Inflammatory macrophage treated with lipopolysaccharide for 1 hour (primary cell): ENCODE data around the gene BFSP2.
"Not testable (repeated sequence)": the region's sequence is repeated elsewhere in the genome, so short reads cannot be mapped to it uniquely, and the experiment has no call there.

Experiments
- DNase-seq, 2 donors: peaks; one replicate each; pipeline ENCODE4 v3.0.0-alpha.2; 2020 to 2022

Gene BFSP2

DNA sequence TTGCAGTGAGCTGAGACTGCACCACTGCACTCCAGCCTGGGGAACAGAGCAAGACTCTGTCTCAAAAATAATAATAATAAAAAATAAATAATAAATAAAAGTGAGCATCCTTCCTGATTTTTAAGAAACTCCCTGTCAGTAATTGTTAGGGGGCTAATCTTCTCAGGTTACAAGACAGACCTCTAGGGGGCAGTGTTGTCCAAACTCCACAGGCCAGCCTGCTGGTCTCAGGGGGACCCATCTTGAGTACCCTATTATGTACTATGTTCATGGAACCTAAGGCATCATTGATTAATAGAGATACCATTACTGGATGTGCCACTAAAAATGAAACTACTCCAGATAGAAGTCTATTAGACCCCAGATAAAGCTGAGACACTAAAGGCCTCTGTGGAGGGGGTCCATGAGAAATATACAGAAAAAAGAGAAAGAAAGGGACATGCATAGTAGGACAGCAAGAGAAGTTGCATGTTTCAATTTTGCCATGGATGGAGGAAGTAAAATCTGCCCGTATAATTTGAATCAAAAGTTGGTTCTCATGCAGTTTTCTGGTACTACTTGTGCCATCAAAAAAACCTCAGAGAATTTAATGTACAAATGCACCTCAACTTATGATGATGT, 88.2 kb downstream of the BFSP2 start:
- DNase-seq: peak in 1 of 2 donors; percentile 82

DNA sequence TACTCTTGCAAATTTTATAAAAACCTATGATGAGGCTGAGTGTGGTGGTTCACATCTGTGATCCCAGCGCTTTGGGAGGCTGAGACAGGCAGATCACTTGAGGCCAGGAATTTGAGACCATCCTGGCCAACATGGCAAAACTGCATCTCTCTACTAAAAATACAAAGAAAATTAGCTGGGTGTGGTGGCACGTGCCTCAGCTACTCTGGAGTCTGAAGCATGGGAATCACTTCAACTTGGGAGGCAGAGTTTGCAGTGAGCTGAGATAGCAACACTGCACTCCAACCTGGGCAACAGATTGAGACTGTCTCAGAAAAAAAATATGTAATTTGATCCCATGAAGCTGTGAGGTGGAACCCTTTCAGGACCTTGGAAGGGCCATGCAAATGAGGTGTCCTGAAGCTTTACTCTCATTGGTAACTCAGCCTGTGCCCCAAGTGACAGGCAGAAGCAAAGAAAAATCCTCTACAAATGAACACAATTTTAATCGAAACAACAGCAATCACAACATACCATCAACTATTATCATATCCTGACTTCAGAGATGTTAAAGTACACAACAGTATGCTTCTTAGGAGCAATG, 89.0 kb downstream of the BFSP2 start:
- DNase-seq: no peak

DNA sequence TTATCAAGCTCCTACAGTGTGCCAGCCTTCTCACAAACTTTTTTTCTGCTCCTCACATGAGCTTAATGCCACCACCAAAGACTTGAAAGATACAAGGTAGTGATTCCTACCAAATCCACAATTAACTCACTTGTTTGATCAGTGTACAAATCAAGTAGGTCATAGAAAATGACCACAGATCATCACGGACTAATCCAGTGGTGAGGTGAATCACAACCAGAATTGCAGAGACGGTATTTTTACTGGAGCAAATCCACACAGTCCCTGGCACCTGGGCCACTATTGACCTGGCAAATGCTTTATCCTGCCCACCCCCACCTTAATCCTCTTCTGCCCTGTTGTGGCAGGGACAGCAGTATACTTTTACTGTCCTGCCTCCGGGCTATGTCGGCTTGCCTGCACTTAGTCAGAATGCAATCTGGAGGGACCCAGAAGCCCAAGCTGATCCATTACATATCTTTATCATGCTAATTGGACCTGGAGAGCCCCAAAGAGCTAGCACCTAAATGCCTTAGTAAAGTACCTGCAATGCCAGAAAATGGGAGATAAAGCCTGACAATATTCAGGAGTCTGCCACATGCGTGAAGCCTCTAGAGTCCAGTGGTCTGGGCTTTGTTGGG, 89.7 kb downstream of the BFSP2 start:
- DNase-seq: no peak

GRCh38 chr3:133490468-133491351, 90.9 kb downstream of the BFSP2 start:
- DNase-seq: no peak

DNA sequence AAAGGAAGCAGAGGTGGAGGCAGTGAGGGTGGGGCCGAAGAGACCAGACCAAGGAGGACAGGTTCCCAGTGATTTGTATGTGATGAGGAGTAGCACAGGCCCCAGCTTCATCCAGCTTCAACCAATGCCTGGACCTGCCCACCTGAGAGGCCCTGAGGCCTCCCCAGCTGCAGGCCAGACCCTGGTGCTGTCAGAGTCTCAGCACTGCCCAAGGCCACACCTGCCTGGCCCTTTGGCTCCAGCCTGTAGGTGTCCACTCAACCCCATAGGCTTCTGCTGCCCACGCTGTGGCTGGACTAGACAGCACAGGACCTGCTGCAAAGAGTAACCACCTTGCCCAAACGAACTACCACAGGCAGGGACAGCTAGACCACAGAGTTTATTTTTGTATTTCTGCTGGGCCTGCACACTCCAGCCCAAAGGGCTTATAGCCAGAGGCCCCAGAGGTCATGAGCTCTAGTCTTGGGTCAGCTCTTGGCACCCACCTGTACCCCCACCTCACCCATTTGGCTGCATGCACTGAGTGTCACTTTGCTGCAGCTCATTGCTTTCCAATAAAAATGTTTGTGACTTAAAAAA, 91.7 kb downstream of the BFSP2 start:
- no peak for DNase-seq

- DNase-seq: no peak
Observed at GRCh38 chr3:133492159-133492741, 92.4 kb downstream of the BFSP2 start.

GRCh38 chr3:133494469-133494868, 94.6 kb downstream of the BFSP2 start:
- peak in 1 of 2 donors; percentile 29 for DNase-seq

GRCh38 chr3:133502542-133502941, 102.7 kb downstream of the BFSP2 start:
- DNase-seq: not testable (repeated sequence)

- no peak for DNase-seq
Observed at GRCh38 chr3:133503409-133503808, 103.6 kb downstream of the BFSP2 start.

DNA sequence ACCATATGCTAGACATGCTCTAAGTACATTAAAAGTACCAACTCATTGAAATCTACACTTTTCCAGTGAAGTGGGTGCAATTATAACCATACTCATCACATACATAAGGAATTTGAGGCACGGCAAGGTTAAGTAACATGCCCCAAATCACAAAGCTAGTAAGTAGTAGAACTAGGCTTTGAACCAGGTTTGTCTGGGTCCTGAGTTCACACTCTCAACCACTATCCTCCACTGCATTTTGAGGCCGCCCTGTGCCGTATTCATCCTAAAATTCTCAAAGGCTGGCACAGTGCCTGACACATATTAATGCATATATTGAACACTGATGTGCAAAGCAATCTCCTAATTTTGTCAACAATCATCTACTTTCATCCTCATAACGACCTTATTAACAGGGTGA, 104.9 kb downstream of the BFSP2 start:
- no peak for DNase-seq

GRCh38 chr3:133505813-133506212, 106.0 kb downstream of the BFSP2 start:
- no peak for DNase-seq

DNA sequence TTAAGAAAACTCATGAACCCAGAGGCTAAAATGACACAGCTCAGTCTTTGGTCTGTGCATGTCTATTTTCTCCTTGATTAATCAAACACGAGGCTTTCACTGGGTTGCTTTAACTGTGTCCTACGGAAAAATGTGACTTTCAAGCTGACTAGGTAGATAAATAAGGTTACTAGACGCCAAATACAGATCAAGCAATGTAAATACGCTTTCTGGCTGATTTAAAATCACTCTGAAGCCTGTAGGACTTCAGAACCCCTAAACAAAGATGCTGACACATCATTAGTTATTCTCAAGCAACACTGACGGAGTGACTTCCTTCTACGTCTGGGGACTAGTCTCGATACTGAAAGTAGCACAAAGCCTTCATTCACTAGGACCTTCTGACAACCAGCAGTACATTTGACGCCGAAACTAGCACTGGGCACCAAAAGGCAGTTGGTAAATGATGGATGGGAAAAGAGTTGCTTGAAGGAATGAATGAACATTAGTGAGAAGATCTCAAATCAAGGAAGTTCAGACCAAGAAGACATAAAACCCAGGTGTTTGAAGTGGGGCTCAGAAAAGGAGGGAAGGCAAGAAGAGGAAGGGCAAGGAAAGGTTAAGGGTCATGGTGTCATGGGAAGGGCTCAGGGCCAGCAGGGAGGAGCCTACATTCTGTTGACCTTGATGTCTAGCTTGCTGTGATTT, 106.5 kb downstream of the BFSP2 start:
- peak; percentile 57 for DNase-seq

- peak; percentile 41 to 47 for DNase-seq
Observed at GRCh38 chr3:133509488-133509887, 109.6 kb downstream of the BFSP2 start.

DNA sequence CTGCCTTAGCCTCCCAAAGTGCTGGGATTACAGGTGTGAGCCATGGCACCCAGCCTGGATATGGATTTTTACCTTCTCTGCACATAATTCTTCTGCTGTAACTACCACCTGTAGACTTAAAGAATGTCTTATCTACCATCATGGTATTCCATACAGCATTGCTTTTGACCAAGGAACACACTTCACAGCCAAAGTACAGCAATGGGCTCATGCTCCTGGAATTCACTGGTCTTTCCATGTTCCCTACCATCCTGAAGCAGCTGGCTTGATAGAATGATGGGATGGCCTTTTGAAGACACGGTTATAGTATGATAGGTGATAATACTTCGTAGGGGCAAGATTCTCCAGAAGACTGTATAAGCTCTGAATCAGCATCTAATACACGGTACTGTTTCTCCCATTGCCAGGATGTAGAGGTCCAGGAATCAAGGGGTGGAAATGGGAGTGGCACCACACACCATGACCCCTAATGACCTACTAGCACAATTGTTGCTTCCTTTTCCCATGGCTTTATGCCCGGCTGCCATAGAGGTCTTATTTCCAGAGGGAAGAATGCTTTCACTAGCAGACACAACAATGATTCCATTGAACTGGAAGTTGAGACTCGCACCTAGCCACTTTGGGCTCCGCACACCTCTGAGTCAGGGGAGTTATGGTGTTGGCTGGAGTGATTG, 112.7 kb downstream of the BFSP2 start:
- no peak for DNase-seq

DNA sequence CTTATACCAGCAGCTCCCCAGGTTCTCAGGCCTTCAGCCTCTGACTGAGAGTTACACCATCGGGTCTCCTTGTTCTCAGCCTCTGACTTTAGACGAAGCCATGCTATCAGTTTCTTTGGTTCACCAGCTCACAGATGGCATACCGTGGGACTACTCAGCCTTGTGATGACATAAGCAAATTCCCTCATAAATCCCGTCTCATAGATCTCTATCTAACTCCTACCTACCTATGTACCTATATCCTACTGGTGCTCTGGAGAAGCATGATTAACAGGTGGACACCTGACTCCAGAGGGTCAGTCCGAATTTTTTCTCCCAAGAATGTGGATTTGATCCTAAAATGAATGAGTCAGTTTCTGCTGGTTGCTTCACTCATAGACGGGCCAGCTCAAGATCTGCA, 114.6 kb downstream of the BFSP2 start:
- DNase-seq: no peak

DNA sequence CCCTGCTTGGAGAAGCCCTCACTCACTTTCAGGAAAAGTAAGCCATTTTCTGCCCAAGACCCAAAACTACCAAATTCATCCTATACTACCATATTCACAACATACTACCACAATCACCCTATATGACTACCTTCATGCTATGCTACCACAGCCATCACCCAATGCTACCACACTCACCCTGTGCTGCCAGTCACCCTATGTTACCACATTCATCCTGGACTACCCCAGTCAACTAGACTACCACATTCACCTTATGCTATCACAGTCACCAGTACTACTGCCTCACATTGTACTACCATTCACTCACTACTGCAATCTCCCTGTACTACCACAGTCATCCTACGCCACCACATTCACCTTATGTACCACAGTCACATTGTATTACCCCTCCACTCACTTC, 115.3 kb downstream of the BFSP2 start:
- no peak for DNase-seq

DNA sequence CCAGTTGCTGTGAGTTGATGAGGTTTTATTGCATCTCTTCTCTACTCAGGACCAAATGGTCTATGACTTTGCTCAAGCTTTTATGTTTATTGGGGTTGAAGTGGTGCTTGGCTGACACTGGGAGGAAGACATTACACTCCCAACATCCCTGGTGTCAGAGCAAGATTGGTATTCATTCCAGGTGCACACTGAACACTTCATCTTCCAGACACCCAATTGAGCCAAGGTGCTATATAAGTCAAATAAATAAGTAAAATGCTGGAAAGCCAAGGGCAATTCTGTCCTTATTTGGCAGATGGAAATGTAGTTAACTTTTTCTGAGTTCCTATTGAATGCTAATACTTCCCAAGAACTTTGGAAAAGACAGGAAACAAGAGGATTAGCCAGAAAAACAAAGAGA, 120.4 kb downstream of the BFSP2 start:
- no peak for DNase-seq

DNA sequence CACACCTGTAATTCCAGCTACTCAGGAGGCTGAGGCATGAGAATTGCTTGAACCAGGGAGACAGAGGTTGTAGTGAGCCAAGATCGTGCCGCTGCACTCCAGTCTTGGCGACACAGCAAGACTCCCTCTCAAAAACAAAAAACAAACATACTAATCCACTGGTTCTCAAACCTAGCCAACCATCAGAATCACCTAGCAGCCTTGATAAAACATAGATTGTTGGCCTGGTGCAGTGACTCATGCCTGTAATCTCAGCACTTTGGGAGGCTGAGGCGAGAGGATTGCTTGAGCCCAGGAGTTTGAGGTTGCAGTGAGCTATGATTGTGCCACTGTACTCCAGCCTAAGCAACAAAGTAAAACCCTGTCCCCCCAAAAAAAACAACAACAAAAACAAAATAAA, 121.1 kb downstream of the BFSP2 start:
- not testable (repeated sequence) for DNase-seq

GRCh38 chr3:133521946-133522345, 122.1 kb downstream of the BFSP2 start:
- DNase-seq: peak; percentile 65 to 82

GRCh38 chr3:133523758-133524157, 123.9 kb downstream of the BFSP2 start:
- DNase-seq: peak in 1 of 2 donors; percentile 49
